GM19351 (cell line): Measurements from ENCODE around the gene CMTM5.
"Not testable (repeated sequence)": the region's sequence is repeated elsewhere in the genome, so short reads cannot be mapped to it uniquely, and the experiment has no call there.

Source experiments
- ATAC-seq: cut with Tn5 transposase; IDR thresholded peaks from one replicate; pipeline ENCODE4 v1.9.1; 2021; ENCODE audit warnings: mild to moderate bottlenecking, moderate library complexity; ENCODE audit not compliant: unreplicated experiment

The CMTM5 gene

DNA sequence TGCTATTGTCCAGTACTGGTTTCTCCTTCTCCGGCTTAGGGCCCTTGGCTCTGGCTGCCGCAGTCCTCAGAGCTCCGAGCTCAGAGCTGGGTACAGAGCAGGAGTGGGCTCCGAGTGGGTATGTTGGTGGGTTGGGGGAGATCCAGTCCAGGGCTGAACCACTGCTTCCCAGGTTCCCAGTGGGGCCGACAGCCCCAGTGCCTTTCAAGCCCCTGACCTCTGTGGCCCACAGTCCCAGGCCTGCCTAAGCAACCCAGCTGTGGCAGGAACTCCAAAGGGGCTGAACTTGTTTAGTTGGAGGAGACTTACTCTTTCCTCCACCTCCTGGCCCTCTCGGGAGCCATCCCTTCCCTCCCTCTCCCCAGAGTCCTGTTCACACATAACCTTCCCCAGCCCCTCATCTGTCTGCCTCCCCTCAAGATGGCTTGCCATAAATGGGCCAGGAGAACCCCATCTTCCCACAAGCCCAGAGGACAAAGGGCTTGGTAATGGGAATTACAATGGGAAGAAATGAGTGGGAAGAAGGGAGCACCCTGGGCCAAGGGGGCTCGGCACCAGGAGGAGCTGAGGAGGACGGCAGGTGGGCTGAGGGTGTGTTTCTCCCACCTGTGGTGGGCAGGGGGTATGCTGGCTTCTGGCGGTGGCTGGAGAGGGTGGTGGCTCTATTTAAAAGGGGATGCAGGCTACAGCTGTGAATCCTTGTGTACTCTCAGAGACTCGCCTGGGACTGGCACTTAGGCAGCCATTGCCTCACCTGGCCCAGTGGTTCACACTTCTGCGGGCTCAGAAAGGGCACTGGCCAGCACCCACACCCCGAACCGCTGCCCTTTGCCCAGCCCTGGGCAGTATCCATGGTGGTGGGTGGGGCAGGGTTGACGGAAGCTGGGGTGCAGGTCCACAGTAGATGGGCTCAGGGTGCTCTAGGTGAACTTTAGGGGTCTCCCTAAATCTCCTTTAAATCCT is 35.0 kb downstream of the CMTM5 start:
- no peak for ATAC-seq

- no peak for ATAC-seq
Measured at GRCh38 chr14:23413681-23414080, 36.8 kb downstream of the CMTM5 start.

- ATAC-seq, result no peak
Measured at GRCh38 chr14:23414254-23414653, 37.4 kb downstream of the CMTM5 start.

DNA sequence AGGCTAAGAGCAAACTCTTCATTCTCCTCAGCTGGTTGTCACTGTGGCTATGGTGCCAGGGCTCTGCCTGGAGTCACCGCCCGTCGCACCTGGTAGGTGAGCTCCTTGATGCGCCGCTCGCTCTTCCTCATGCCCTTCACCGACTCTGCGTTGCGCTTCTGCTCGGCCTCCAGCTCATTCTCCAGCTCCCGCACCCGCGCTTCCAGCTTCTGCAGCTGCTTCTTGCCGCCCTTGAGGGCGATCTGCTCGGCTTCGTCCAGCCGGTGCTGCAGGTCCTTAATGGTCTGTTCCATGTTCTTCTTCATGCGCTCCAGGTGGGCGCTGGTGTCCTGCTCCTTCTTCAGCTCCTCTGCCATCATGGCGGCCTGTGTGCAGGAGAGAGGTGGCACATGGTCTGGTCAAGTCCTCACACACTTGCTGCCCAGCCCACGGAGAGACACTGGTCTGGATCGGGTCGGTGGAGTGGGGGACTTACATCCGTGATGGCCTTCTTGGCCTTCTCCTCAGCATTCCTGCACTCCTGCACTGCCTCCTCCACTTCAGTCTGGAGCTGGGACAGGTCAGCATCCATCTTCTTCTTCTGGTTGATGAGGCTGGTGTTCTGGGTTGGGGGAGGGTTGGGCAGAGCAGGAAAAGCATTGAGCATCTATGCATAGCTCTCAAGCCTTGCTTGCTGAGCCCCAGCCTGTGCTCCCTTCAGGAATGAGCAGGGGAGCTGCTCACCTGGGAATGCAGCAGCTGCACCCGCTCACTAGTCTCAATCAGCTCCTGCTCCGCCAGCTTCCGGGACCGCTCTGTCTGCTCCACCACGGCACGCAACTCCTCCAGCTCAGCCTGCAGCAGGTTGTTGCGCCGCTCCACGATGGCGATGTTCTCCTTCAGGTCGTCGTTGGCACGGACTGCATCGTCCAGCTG is 38.3 kb downstream of the CMTM5 start:
- ATAC-seq, result no peak

DNA sequence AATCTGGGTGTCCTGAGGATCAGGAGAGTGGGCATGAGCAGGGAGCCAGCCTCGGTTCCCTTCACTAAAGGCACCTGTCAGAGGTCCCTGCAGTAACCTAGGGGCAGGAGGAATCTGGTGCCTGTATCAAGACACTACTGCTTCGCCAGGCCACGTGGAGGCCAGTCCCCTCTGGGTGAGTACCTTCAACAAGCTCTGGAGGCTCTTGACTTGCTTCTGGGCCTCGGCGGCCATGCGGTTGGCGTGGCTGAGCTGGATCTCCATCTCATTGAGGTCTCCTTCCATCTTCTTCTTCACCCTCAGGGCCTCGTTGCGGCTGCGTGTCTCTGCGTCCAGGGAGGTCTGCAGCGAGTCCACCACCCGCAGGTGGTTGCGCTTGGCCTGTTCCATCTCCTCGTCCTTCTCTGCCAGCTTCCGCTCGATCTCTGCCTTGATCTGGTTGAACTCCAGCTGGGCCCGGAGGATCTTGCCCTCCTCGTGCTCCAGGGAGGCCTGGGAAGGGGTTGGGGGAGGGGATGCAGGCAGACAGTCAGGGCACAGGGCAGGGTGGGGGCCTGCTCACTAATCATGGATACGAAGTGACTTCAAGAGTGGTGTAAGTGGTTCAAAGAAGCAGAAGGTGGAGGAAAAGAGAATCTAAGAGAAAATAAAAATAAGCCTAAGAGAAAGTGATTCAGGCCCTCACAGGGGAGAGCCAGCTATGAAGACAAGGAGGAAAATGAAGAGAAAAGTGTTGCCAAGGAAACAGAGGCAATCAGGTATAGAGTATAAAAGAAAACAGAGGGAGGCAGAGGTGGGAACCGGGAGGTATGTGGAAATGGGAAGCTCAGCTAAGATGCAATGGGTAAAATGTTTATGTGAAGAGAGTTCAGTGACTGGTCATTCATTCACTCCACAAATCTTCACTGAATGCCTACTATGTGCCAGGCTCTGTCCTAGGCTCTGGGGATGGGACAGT is 39.3 kb downstream of the CMTM5 start:
- ATAC-seq, result no peak

DNA sequence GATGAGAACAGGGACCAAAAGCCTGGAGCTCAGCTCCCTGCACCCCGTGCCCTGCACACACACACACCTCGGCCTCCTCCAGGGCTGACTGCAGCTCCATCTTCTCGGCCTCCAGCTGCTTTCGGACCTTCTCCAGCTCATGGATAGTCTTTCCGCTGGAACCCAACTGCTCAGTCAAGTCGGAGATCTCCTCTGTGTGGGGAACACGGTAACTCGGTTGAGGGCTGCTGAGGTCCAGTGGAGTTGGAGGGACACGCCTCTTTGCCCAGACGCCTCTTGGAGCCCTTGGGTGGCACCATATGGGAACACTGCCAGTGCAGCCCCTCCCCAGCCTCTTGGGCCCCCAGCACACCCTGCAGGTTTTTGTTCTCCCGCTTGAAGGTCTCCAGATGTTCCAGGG is 40.0 kb downstream of the CMTM5 start:
- no peak for ATAC-seq

- not testable (repeated sequence) for ATAC-seq
Measured at GRCh38 chr14:23417269-23417668, 40.4 kb downstream of the CMTM5 start.

DNA sequence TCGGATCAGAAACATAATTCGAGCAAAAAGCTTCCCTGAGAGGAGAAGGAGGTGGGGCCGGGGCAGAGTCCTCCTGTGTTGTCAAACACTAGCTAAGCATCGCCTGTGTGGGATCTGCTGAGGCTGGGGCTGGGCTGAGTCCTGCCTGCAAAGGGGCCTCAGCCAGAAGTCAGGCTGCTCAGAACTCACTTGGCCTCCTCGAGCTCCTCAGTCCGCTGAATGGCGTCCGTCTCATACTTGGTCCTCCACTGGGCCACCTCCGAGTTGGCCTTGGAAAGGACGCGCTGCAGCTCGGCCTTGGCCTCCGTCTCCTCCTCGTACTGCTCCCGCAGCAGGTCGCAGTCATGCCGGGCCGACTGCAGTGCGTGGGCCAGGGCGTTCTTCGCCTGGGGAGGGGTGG is 41.2 kb downstream of the CMTM5 start:
- no peak for ATAC-seq

GRCh38 chr14:23419646-23420045 is 42.8 kb downstream of the CMTM5 start:
- ATAC-seq, result not testable (repeated sequence)

DNA sequence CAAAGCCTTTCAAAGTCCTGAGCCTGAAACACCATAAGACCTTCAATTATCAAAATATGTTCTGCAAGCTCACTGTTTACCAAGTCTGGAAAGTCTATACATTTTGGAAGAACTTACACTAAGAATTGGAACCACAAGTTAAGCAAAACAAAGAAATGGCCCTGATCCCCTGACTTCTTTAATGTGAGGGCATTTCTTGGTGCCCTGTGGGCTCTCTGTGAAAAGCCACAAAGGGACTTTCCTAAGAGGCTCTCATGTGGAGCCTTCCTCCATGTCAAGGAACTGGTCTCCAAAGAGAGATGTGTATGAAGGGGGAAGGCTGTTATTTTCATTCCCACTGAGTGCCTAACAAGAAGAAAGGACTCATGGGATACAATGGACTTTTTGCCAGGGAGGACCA is 44.7 kb downstream of the CMTM5 start:
- ATAC-seq, result no peak

- no peak for ATAC-seq
Measured at GRCh38 chr14:23423657-23424056, 46.8 kb downstream of the CMTM5 start.

GRCh38 chr14:23425169-23425568 is 48.3 kb downstream of the CMTM5 start:
- no peak for ATAC-seq

DNA sequence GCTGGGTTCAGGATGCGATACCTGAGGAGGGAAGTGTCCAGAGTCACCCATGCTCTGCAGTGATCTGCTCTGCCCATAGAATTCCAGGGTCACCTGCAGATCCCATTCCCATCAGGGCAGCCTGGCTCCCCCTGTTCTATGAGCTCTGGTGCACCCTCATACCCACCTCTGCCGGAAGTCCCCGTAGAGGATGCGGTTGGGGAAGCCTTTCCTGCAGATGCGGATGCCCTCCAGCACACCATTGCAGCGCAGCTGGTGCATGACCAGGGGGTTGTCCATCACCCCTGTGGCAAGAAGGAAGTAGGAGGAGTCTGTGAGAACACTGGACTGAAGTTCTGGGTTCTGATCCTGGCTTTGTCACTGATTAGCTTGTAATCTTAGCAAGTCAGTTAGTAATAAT is 49.0 kb downstream of the CMTM5 start:
- not testable (repeated sequence) for ATAC-seq

- no peak for ATAC-seq
Measured at GRCh38 chr14:23428686-23429495, 52.0 kb downstream of the CMTM5 start.
